Measurements from ENCODE around the gene SDHAF2.
"Not testable (repeated sequence)": the region's sequence is repeated elsewhere in the genome, so short reads cannot be mapped to it uniquely, and the experiment has no call there.

Gene SDHAF2

DNA sequence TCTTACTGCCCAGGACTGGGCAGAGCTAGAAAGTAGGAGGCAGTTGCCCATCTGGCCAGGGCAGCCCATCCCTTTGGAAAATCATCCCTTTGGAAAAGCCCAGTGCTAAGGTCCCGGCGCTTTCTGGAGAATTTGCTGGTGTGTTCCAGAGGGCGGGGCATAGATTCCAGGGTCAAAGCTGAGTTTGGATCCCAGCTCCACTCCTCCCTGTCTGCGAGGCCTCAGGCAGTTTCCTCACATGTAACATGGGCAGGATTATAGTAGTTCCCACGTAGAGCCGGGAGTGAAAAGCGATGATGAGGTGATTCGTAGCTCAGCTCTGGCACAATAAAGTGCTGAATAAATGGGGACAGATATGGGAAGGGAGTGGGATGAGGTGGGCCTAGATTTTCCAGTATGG is 47.2 kb downstream of the SDHAF2 start:
- no peak for DNase-seq

DNA sequence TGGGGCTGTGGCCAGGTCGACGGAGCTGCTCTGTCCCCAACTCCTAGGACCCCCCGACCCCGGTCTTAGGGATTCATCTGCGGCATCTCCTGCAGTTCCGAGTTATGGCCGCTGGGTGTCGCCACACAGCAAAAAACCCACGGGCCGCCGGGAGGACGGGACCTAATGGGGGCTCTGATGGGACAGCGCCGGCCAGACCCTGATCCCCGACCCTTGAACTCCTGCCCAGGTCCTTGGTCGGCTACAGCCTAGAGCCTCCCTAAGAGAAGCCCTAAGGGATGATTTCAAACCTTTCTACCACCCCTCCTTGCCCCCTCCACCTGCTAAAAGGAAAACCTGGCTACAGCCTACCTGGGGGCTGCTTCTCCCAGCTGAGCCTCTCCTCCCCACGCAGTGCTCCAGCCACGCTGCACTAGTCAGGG is 47.8 kb downstream of the SDHAF2 start:
- DNase-seq, result no peak

DNA sequence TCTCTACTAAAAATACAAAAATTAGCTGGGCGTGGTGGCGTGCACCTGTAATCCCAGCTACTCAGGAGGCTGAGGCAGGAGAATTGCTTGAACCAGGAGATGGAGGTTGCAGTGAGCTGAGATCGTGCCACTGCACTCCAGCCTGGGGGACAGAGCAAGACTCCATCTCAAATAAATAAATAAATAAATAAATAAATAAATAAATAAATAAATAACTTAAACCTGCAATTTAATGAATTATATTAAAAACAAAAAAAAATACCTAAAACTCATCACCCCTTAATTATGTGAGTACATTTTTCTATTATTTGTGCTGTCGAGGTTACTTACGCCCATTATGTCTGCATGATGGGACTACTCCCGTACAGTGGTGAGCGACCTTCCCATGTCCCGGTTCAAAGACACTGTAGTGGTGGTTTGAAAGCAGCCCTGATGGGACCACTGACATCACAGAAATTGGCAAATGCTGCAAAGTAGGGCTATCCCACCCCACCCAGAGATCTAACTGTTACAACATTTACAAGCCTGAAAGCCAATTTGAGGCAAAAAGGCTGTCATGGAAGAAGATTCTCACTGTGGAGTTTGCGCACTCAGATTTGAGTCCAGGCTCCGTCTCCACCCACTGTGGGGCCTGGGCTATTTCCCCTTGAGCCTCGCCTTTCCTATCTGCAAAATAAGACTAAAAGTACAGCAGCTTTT is 49.6 kb downstream of the SDHAF2 start:
- DNase-seq, result not testable (repeated sequence)

DNA sequence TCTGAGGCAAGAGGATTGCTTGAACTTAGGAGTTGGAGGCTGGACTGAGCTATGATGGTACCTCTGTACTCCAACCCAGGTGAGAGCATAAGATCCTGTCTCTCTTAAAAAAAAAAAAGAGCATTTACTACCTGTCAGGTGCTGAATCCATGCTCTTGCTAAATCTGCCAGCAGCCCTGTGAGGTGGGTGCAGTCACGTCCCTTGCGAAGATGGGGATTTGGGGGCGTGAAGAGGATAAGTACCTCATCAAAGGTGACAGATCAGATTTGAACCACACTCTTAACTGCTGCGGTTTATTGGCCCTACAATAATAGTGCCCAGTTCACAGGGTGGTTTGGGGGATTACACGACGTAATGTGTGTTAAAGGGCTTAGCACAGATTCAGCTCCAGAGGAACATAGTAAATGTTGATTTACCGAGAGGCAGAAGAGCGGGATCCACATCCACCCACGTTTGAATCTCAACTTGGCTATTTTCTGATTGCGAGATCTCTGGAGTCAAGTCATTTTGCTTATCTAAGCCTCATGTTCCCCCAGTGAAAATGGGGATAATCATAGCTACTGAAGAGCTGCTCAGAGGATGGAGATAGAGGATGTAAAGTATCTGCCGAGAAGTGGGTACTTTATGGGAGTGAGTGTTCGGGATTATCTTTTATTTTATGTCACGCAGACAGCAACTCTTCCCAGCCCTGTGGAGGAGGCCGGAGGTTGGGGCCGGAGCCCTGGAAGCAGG is 50.5 kb downstream of the SDHAF2 start:
- DNase-seq, result no peak

DNA sequence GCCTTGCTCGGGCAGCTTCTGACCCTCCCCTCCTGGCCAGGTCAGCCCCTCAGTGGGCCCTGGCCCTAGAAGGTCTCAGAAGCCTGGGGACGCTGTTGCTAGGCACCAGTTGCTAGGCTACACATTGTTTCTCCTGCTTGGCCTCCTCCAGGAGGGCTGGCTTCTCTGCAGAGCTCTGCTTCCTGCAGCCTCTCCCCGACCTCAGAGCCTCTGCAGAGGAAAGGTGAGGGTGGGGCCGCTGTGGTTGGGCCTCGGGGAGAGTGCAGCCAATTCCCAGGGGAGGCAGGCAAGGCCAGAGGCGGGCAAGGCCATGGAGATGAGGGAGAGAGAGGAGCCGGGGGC is 51.0 kb downstream of the SDHAF2 start:
- no peak for DNase-seq

DNA sequence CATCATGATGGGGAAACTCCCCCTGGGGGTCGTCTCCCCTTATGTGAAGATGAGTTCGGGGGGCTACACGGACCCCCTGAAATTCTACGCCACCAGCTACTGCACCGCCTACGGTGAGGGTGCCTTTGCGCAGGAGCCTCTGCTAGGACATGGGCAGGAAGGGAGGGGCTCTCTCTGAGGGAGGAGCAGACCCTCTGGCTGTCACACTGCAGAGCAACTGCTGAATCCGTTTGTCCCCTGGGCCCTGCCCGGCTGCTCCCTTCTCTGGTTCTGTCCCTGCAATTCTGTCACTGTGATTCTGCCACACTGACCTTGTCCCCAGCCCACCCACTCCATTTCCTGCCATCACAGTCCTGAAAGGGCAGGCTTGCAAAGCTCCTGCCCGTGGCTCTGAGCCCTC is 51.9 kb downstream of the SDHAF2 start:
- no peak for DNase-seq

DNA sequence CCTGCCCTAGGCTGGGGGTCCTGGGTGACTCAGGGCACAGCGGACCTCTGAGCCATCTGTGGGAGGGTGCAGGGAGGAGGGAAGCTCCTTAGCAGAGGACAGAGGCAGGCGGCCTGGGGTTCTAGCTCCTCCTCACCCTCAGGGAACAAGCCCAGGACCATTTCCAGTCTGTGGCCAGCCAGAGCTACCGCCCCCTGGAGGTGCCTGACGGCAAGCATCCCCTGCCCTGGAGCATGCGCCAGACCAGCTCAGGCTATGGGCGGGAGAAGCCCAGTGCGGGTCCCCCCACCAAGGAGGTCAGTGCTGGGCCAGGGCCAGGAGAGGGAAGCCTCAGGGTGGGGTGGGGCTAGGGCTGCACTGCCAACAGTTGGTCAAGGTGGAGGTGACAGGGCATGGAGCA is 52.6 kb downstream of the SDHAF2 start:
- no peak for DNase-seq

DNA sequence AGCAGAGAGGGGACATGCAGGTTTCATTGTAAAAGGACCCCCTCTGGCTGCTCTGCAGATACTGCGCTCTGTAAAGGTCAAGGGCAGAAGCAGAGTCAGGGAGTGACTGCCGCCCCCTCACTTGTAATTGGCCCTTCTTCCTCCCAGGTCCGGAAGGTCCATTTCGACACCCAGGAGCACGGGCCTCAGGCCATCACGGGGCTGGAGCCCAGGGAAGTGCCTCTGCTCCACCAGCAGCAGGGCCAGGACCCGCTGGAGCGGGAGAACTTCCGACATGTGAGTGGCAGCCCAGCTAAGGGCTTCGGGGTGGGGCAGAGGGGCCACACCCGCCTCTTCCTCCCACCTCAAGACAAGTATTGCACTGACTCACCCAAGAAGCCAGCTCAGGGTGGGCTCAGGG is 54.6 kb downstream of the SDHAF2 start:
- no peak for DNase-seq

DNA sequence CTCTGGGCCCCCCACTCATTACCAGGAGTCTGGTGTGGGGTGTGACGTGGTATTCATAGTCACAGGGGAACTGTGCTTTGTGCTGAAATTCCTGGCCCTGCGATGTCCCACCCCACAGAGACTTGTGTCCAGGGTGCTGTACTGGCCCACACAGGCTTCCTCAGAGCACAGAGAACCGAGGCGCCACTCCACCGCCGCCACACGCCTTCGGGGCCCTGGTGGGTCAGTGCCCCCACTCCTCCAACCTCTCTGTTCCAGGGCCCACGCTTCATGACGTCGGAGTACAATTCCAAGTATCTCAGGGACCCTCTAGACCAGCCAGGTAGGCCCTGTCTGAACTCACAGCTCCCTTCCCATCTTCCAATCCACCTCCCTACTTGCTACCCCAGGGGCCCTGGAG is 55.2 kb downstream of the SDHAF2 start:
- DNase-seq, result no peak

DNA sequence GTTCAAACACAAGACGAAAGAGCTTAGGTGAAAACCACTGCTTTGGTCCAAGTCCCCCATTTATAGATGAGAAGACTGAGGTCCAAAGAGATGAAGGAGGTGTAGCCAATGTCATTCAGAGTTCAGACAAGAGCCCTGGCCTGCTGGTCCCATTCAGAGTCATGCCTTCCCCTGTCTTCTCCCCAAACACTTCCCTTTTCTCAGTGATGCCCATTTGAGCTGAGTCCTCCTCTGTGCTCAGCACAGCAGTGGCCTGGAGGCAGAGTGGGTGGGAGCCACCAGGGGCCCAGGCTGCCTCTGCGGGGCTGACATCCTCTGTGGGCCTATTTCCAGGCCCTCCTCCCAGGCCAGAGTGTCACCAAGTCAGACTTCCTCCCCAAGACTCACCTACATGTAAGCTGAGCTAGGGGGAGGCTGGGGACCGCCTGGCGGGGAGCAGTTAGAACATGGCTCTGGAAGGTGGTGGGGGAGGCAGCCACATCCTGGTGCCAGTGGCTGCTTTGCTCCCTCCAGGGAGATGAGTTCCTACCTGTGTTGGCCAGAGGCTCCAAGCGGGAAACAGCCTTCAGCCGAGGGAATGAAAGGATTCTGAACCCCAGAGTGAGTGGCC is 56.2 kb downstream of the SDHAF2 start:
- DNase-seq, result no peak

DNA sequence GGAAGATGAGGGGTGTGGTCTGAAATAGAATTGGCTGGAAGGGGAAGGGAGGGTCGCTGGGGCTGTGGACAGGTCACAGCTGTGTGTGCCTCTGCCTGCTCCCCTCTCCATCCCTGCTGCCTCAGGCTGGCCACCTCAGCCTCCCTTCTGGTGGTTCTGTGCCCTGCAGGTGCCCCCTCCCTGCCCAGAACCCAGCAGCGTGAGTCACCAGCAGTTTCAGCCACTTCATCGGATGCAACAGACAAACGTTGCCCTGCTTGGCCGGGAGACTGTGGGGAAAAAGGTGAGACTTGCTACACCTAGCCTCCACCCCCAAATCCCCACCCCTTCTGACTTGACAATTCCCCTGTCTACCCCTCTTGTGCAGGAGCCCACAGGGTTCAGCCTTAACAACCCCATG is 56.9 kb downstream of the SDHAF2 start:
- no peak for DNase-seq

DNA sequence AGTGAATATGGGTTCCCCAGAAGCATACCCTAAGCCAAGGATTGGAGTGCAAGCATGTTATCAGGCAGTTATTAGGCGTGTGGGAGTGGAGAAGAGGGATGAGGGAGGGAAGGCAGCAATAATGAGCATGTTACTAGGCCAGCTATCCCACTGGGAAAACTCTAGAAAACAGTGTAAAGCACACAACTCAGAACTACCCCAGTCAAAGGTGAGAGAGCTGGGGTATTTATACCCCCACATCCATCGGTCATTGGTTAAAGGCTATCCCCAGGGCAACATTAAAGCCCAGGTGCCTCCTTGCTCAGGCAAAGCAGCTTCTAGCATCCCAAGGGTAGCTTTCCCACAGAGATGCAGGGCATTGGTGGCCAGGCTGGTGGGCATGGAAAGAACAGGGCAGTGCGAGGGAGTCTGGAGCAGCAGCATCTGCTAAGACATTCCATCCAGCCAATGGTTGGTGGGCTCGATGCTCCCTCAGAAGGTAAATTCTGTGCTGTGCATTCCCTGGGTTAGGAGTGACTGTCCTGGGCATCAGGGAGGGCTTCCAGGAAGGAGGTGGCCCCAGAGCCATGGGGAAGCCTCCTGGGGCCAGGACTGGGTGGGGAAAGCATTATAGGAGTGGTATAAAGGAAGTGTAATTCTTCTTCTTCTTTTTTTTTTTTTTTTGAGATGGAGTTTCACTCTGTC is 57.6 kb downstream of the SDHAF2 start:
- DNase-seq, result no peak

DNA sequence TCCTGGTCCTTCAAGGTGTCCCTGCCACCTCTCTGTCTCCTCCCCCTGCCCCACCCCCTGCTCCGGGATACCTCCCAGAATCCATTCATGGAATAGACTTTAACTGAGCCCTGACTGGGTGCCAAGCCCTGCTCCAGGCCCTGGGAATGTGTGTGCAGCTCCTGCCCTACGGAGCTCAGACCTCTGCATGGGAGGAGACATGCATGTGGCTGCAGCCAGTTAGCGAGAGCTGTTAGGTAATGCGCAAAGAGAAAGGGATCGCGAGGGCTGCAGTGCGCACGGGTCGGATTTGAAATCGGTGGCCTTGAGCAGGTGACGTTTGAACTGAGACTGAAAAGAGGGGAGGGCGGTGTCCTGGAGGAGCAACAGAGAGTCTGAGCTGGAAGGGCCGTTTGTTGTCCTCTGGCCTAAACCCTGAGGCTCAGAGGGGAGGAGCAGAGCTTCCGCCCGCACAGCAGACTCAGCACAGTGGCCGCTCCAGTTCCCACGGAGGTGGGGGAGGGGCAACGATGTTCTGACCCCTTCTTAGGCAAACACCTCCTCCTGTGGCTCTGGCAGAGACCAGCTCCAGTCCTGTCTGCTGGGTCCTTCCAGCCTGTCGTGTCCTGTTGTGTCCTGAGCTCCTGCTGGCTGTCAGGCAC is 58.8 kb downstream of the SDHAF2 start:
- peak; percentile 95 for DNase-seq

DNA sequence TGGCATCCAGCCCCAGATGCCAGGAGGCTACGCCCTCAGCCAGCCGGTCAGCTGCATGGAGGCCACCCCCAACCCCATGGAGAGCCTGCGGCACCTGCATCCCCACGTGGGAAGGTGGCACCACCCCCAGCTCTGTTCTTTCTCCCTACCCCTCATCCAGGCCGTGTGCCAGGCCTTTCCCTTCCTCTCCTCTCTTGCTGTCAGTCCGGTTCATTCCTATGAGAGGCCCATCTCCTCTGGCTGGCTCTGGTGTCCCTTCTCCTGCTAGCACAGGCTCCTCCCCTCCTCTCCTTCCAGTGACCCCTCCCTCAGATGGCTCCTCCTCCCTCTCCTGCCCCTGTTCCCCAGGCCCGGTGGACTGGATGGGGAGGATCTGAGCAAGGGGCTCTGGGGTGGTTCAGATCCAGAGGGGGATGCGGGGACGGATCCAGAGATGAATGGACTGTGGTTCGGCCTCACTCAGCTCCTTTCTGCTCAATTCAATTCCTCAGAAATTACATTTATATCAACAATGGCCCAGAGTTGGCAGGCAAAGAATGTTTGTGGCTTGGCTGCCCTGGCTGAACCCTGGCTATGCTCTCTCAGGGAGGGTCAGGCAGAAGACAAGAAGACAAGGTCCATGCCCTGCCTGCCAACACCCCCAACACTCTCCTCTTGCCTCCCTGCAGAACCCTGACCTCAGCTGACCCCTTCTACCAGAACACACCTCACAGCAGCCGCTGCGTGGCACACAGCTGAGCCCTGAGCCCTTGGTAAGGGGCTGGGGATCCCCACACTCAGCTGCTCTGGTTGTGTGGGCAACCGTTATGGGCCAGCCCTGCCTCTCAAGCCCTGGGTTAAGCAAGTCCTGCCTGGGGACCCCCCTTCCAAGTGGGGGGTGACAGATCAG is 60.2 kb downstream of the SDHAF2 start:
- peak; percentile 52 for DNase-seq

DNA sequence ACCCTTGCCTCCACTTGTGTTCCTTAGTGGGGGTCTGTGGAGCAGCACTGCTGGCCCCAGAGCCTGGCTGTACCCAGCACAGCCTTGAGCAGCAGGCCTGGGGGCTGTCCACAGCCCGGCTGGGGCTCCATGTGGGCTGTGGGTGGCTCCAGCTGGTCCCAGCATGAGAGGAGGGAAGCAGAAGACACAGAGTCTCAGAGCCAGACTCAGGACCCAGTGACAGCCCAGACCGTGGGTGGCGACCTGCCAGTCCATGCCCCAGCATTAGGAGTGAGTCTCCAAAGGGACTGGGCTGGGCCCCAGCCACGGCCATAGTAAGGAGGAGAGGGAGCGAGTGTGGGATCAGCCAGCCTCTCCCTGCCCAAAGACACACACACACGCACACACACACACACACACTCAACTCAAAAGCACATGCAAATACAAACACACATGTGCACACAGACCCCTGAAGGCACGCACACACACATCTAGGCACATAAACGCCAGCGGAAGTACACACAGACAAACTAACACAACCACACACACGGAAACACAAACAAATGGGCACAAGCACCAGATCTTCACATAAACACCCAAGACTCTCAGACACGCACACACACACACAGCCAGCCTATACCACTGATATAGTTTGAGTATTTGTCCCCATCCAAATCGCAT is 61.9 kb downstream of the SDHAF2 start:
- no peak for DNase-seq

DNA sequence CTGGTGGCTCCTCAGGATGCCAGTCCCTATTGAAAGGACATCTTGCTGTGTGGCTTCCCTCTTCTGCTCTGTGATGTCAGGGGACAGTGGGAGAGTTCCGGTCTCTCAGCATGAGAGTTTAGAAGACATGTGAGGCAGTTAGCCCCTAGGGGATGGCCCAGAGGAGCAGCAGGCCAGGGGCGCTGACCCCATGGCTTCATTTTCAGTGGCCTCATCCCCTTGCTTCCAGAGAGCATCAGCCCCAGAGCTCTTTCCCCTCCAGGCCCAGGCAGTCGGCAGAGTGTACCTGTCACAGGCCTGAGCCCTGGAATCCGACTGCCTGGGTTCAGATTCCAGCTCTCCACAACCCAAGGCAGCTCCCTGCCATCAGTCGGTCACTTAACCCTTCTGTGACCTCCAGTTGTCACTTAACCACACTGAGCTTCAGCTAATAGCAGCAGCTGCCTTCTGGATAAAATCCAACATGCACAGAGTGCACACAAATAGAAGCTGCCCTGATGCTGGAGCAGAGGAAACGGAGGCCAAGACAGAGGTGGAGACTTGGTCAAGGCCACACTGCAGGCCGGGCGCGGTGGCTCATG is 64.5 kb downstream of the SDHAF2 start:
- DNase-seq, result no peak

DNA sequence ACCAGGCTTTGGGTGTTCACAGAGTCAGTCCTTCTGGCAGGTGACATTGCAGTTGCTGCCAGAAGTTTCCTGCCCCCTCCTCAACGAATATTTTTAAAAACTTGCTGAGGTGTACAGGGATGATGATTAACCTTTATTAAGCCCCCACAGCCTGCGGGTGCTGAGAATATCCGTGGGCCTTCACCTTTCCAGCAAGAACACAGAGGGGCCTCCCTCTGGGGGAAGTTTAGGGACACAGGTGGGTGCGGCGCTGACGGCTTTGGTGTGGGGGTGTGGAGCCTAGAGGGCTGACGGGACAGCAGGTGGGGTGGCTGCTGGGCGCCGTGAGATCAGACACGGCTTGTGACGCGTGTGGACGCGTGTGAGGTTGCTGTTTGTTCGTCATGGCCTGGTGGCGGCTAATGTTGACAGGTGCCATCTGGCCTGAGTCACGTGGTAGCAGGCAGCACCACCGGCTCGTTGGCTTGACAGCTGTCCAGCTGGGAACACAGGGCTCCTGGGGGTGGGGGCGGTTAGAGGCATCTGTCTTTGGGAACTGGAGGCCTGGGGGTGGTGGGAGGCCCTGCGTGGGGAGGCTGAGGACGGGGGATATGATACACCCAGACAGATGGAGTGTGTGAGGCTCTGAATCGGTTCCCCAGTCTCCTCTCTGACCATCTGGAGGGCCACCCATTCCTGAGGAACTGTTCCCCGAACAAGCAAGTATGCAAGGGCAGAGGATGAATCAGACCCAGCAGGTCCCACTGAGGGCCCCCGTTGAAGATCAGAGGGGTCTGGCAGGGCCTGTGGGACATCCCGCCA is 66.1 kb downstream of the SDHAF2 start:
- DNase-seq, result no peak

All from NCI-H2029 treated with DMSO at 0.1 percent for 48 hours (cell line).